Measurements from ENCODE around the gene ATP6V0E2. TPM values are rescaled to one million over a fixed set of nuclear protein-coding genes. Genes with fewer than 3 reads are reported as not detected.

Gene ATP6V0E2
- total RNA-seq, 6 experiments from 2014 or later, result 33.8 to 95.1 (median 70.9) TPM

- peak in 1 of 3 donors; percentile 39 for DNase-seq
- peak in 2 of 4 donors; percentile 6 to 31 for TF ChIP-seq CTCF (IDR thresholded peaks at IDR 0.05)
- TF ChIP-seq POLR2A (IDR thresholded peaks at IDR 0.05), result no peak
- intact Hi-C loops (cut with DNase I), result no loop called here
- no peak overlapping the region for H3K4me3 ChIP-seq
- no peaks in the 10 kb centered on the region for H3K4me1 ChIP-seq
- ATAC-seq, result no peak
- H3K36me3 ChIP-seq, result peaks cover 0 to 9% (median 2%) of the 10 kb centered on the region in 4 donors
- no peaks in the 10 kb centered on the region for H3K9me3 ChIP-seq
- H3K27me3 ChIP-seq, result no peaks in the 10 kb centered on the region
- H3K27ac ChIP-seq, result no peak overlapping the region
- 88% methylated on average over 4 of the region's 45 CpGs for WGBS (ENCODE audit: insufficient coverage, low coverage, low lambda C conversion rate, missing lambda C conversion rate)
Observed at GRCh38 chr7:149860821-149861727, 12.7 kb upstream of the ATP6V0E2 start.

GRCh38 chr7:149861728-149862045 lies 12.1 kb upstream of the ATP6V0E2 start:
- H3K27ac ChIP-seq, result no peak overlapping the region
- DNase-seq (no peak), ATAC-seq (no peak)
- intact Hi-C loops (cut with DNase I), result no loop called here
- WGBS (ENCODE audit: insufficient coverage, low coverage, low lambda C conversion rate, missing lambda C conversion rate), result no CpG with 5 or more reads among the region's 16 CpGs
- H3K4me1 ChIP-seq, result no peaks in the 10 kb centered on the region
- no peak overlapping the region for H3K4me3 ChIP-seq
- no peaks in the 10 kb centered on the region for H3K9me3 ChIP-seq
- peaks cover 0 to 9% (median 2%) of the 10 kb centered on the region in 4 donors for H3K36me3 ChIP-seq
- no peak for TF ChIP-seq CTCF (IDR thresholded peaks at IDR 0.05)
- no peak for TF ChIP-seq POLR2A (IDR thresholded peaks at IDR 0.05)
- no peaks in the 10 kb centered on the region for H3K27me3 ChIP-seq

GRCh38 chr7:149862156-149862555 lies 11.6 kb upstream of the ATP6V0E2 start:
- Histone ChIP-seq H3K4me1 (no peaks in the 10 kb centered on the region), H3K9me3 (no peaks in the 10 kb centered on the region), H3K4me3 (no peak overlapping the region), H3K27me3 (no peaks in the 10 kb centered on the region), H3K27ac (no peak overlapping the region), H3K36me3 (peaks cover 0 to 9% (median 2%) of the 10 kb centered on the region in 4 donors)
- no peak for ATAC-seq
- intact Hi-C loops (cut with DNase I), result no loop called here
- no peak for TF ChIP-seq CTCF (IDR thresholded peaks at IDR 0.05)
- no peak for TF ChIP-seq POLR2A (IDR thresholded peaks at IDR 0.05)
- DNase-seq, result no peak
- WGBS (ENCODE audit: insufficient coverage, low coverage, low lambda C conversion rate, missing lambda C conversion rate), result 91% methylated on average over 4 of the region's 18 CpGs

GRCh38 chr7:149863500-149863899 lies 10.3 kb upstream of the ATP6V0E2 start:
- WGBS (ENCODE audit: insufficient coverage, low coverage, low lambda C conversion rate, missing lambda C conversion rate), result 100% methylated on average over 1 of the region's 4 CpGs
- Histone ChIP-seq H3K4me3 (no peak overlapping the region), H3K27ac (no peak overlapping the region), H3K9me3 (no peaks in the 10 kb centered on the region), H3K27me3 (no peaks in the 10 kb centered on the region), H3K36me3 (peaks cover 0 to 9% (median 2%) of the 10 kb centered on the region in 4 donors), H3K4me1 (no peaks in the 10 kb centered on the region)
- peak in 1 of 3 donors; percentile 8 for DNase-seq
- TF ChIP-seq POLR2A (IDR thresholded peaks at IDR 0.05) (no peak), CTCF (IDR thresholded peaks at IDR 0.05) (no peak)
- intact Hi-C loops (cut with DNase I), result no loop called here
- ATAC-seq, result no peak

All from right lobe of liver (tissue), 6 donors.